Colonic mucosa (tissue), 4 donors: ENCODE results near the gene MAP4K1. TPM values are rescaled to one million over a fixed set of nuclear protein-coding genes. Genes with fewer than 3 reads are reported as not detected.

Experiments used
- DNase-seq: peaks from one replicate; pipeline ENCODE4 v3.0.0-alpha.2; 2020
- H3K27ac ChIP-seq: fragments of 200-600 bp; one replicate; pipeline ENCODE4 v1.8.0; 2021
- H3K27me3 ChIP-seq: fragments of 200-600 bp; one replicate; pipeline ENCODE4 v1.8.0; 2021
- H3K36me3 ChIP-seq: fragments of 200-600 bp; one replicate; pipeline ENCODE4 v1.8.0; 2021
- H3K4me1 ChIP-seq: fragments of 200-600 bp; one replicate; pipeline ENCODE4 v1.8.0; 2021; ENCODE audit warnings: mild to moderate bottlenecking
- H3K4me3 ChIP-seq: fragments of 200-600 bp; one replicate; pipeline ENCODE4 v1.8.0; 2021
- H3K9ac ChIP-seq, 2 donors: one replicate each; pipeline ENCODE4 v1.7.0; 2013; ENCODE audit warnings: control low read depth in 2 of 2, low read depth in 2 of 2, low read length in 2 of 2
- H3K9me3 ChIP-seq: fragments of 200-600 bp; one replicate; pipeline ENCODE4 v1.8.0; 2021
- CTCF ChIP-seq: fragments of 200-600 bp; IDR thresholded peaks from one replicate; pipeline ENCODE4 v1.8.0; 2022; ENCODE audit warnings: antibody characterized with exemption, mild to moderate bottlenecking
- intact Hi-C: fragments of 100-400 bp; cut with DNase I; formaldehyde crosslinking; loops from one replicate; pipeline ENCODE4 v1.14.1; 2022
- total RNA-seq, 2 donors: library from RNA; stranded (reverse); fragmentation: NEBNext Ultra II Directional in 1 of 2; extraction: Animal tissue kit (Norgen Biotek cat#: 25700) in 1 of 2; gene quantifications; one replicate each; pipeline ENCODE4 v1.2.1, GENCODE V29; 2021
- donor health status: healthy.
- donor health status: DM: no; HTN: no; CAD: no.
- donor health status: DM: no; HTN: no; CAD: no.

Gene MAP4K1
- total RNA-seq, 2 donors from 2014 or later, result 2.6 to 4.9 TPM

GRCh38 chr19:38538793-38539528 lies 78.8 kb downstream of the MAP4K1 start:
- no peaks in the 10 kb centered on the region for H3K9me3 ChIP-seq
- DNase-seq, result no peak
- H3K27ac ChIP-seq, result no peak overlapping the region
- intact Hi-C loops, result no loop called here
- no peaks in the 10 kb centered on the region for H3K36me3 ChIP-seq
- H3K27me3 ChIP-seq, result no peaks in the 10 kb centered on the region
- no peak for TF ChIP-seq CTCF
- H3K4me1 ChIP-seq, result no peaks in the 10 kb centered on the region
- no peak overlapping the region for H3K9ac ChIP-seq
- no peak overlapping the region for H3K4me3 ChIP-seq

GRCh38 chr19:38538386-38538785 lies 79.4 kb downstream of the MAP4K1 start:
- Histone ChIP-seq H3K9me3 (no peaks in the 10 kb centered on the region), H3K4me1 (no peaks in the 10 kb centered on the region), H3K27me3 (no peaks in the 10 kb centered on the region), H3K9ac (no peak overlapping the region), H3K4me3 (no peak overlapping the region), H3K27ac (no peak overlapping the region), H3K36me3 (no peaks in the 10 kb centered on the region)
- intact Hi-C loops, result no loop called here
- TF ChIP-seq CTCF, result no peak
- DNase-seq, result no peak

Other genes starting within 250 kb of the MAP4K1 start
- 100 to 1,000 TPM; 126 to 184 TPM for gene PSMD8, start 243.4 kb downstream of the MAP4K1 start, total RNA-seq
- under 1 TPM; 0.37 to 0.45 TPM for gene GGN, start 229.9 kb downstream of the MAP4K1 start, total RNA-seq
- gene SPRED3, start 229.3 kb downstream of the MAP4K1 start, total RNA-seq, result under 1 TPM; 0.61 to 0.99 TPM
- 10 to 100 TPM; 31.4 to 35.4 TPM for gene FAM98C, start 214.9 kb downstream of the MAP4K1 start, total RNA-seq
- gene RASGRP4, start 191.7 kb downstream of the MAP4K1 start, total RNA-seq, result under 1 TPM; 0.84 to 0.90 TPM
- under 1 TPM; 0.64 to 0.89 TPM for gene RYR1, start 184.3 kb downstream of the MAP4K1 start, total RNA-seq
- gene EIF3K, start 1.2 kb upstream of the MAP4K1 start, total RNA-seq, result 100 to 1,000 TPM; 367 to 445 TPM
- 1,000 to 10,000 TPM; 1,019 to 1,060 TPM for gene ACTN4, start 29.7 kb upstream of the MAP4K1 start, total RNA-seq
- gene CAPN12, start 126.5 kb upstream of the MAP4K1 start, total RNA-seq, result 1 to 10 TPM; 5.2 to 5.7 TPM
- not detected for gene LGALS7, start 155.6 kb upstream of the MAP4K1 start, total RNA-seq
- not detected for gene LGALS7B, start 171.2 kb upstream of the MAP4K1 start, total RNA-seq
- 1,000 to 10,000 TPM; 6,357 to 8,309 TPM for gene LGALS4, start 195.0 kb upstream of the MAP4K1 start, total RNA-seq
- 100 to 1,000 TPM; 264 to 335 TPM for gene ECH1, start 213.8 kb upstream of the MAP4K1 start, total RNA-seq
- 100 to 1,000 TPM; 305 to 418 TPM for gene HNRNPL, start 232.0 kb upstream of the MAP4K1 start, total RNA-seq